HepG2 (cell line): ENCODE measurements around the gene CDR2L. TPM values are rescaled to one million over a fixed set of nuclear protein-coding genes. Genes with fewer than 3 reads are reported as not detected.

ENCODE experiments used
- ATAC-seq: fragments of 200-7000 bp; cut with Tn5 transposase; 3 replicates; pipeline ENCODE4 v1.9.1; 2020; ENCODE audit warnings: mild to moderate bottlenecking, moderate library complexity
- BruUV-seq: library from RNA; stranded (reverse); fragments of 400-500 nt; replicated peaks from 2 replicates; lab custom pipeline; 2021; lab: Mats Ljungman, UMichigan
- CTCF ChIA-PET: fragments of 300-600 bp; formaldehyde crosslinking; extraction: SDS; loops from one replicate; lab custom pipeline; 2021; ENCODE audit warnings: low total read pairs, inconsistent platforms, low intra/inter-chr PET ratio; lab: Yijun Ruan, JAX
- POLR2A ChIA-PET: fragments of 350-600 bp; sonication (Branson Sonifier 250); formaldehyde crosslinking; loops from one replicate; lab custom pipeline; 2020; ENCODE audit warnings: antibody characterized with exemption, inconsistent platforms; lab: Yijun Ruan, JAX
- DNase-seq: peaks from one replicate; pipeline ENCODE4 v3.0.0-alpha.2; 2015; ENCODE audit warnings: low spot score
- FAIRE-seq: peaks from 3 replicates; lab custom pipeline; 2011; peaks lifted over from hg19 to GRCh38; lab: Jason Lieb, UNC
- H2AFZ ChIP-seq: one replicate; pipeline ENCODE4 v1.6.1; 2011; ENCODE audit warnings: low read length, inconsistent platforms
- H3K27ac ChIP-seq: fragments of 300-600 bp; 3 replicates; pipeline ENCODE4 v1.8.0; 2011; ENCODE audit warnings: mixed run types, mild to moderate bottlenecking, mixed read lengths, low read length, inconsistent platforms; ENCODE audit not compliant: insufficient read depth; ENCODE audit errors: extremely low read length
- H3K27me3 ChIP-seq, 2 experiments: fragments of 200-600 bp in 1 of 2; 2 replicates in 1 of 2; 3 replicates in 1 of 2; pipeline versions ENCODE4 v1.6.0 to v1.8.0; 2011; ENCODE audit warnings: low read length in 2 of 2, mild to moderate bottlenecking in 2 of 2, moderate library complexity in 2 of 2, inconsistent platforms in 1 of 2; ENCODE audit not compliant: insufficient read depth in 2 of 2, control insufficient read depth in 1 of 2
- H3K36me3 ChIP-seq, 2 experiments: fragments of 200-600 bp in 1 of 2; replicated peaks in 1 of 2; 2 replicates in 1 of 2; 3 replicates in 1 of 2; pipeline versions ENCODE4 v1.5.1 to v1.8.0; 2011; ENCODE audit warnings: low read length in 2 of 2, inconsistent platforms in 1 of 2; ENCODE audit not compliant: insufficient read depth in 2 of 2, control insufficient read depth in 1 of 2
- H3K4me1 ChIP-seq: 2 replicates; pipeline ENCODE4 v1.5.1; 2012; ENCODE audit warnings: low read length, inconsistent platforms; ENCODE audit not compliant: insufficient read depth
- H3K4me2 ChIP-seq: 2 replicates; pipeline ENCODE4 v1.6.0; 2011; ENCODE audit warnings: low read depth, low read length, inconsistent platforms
- H3K4me3 ChIP-seq, 3 experiments: fragments of 200-600 bp in 1 of 3; sonication (generic), shearing (Covaris generic) in 1 of 3; replicated peaks in 1 of 3; 2 replicates each; pipeline ENCODE4 v1.5.1; 2011 to 2016; ENCODE audit warnings: low read length in 3 of 3, inconsistent platforms in 2 of 3, low read depth in 2 of 3, mild to moderate bottlenecking in 2 of 3, control low read depth in 1 of 3, mixed read lengths in 1 of 3; ENCODE audit not compliant: insufficient read depth in 1 of 3
- H3K79me2 ChIP-seq: one replicate; pipeline ENCODE4 v1.6.1; 2011; ENCODE audit warnings: low read length, inconsistent platforms; ENCODE audit not compliant: insufficient read depth
- H3K9ac ChIP-seq: 2 replicates; pipeline ENCODE4 v1.6.0; 2011; ENCODE audit warnings: mild to moderate bottlenecking, low read depth, low read length, inconsistent platforms; ENCODE audit not compliant: insufficient read depth
- H3K9me3 ChIP-seq: 2 replicates; pipeline ENCODE4 v1.5.1; 2012; ENCODE audit warnings: mild to moderate bottlenecking, low read length
- H4K20me1 ChIP-seq: 2 replicates; pipeline ENCODE4 v1.6.0; 2011; ENCODE audit warnings: inconsistent platforms, mild to moderate bottlenecking, low read length, moderate library complexity; ENCODE audit not compliant: insufficient read depth
- ARID5B ChIP-seq: IDR thresholded peaks from 2 replicates; pipeline ENCODE4 v1.4.0; 2020; ENCODE audit warnings: mild to moderate bottlenecking, missing genetic modification reagents
- ATF2 ChIP-seq: sonication (generic); formaldehyde crosslinking; IDR thresholded peaks from 2 replicates; pipeline ENCODE4 v1.4.0; 2020; ENCODE audit warnings: missing genetic modification reagents
- BORCS8-MEF2B ChIP-seq: sonication (generic); formaldehyde crosslinking; IDR thresholded peaks from 2 replicates; pipeline ENCODE4 v1.8.0; 2022; ENCODE audit warnings: mild to moderate bottlenecking, missing genetic modification reagents
- GTF3A ChIP-seq: sonication (generic); formaldehyde crosslinking; conservative IDR thresholded peaks from 2 replicates; pipeline ENCODE4 v1.4.0; 2020; ENCODE audit warnings: mild to moderate bottlenecking, missing genetic modification reagents
- IKZF4 ChIP-seq: sonication (generic); formaldehyde crosslinking; IDR thresholded peaks from 2 replicates; pipeline ENCODE4 v1.5.1; 2020; ENCODE audit warnings: borderline replicate concordance, mild to moderate bottlenecking, low read depth, missing genetic modification reagents; ENCODE audit errors: not compliant biosample characterization
- NCOA5 ChIP-seq: sonication (generic); formaldehyde crosslinking; IDR thresholded peaks from 2 replicates; pipeline ENCODE4 v1.4.0; 2020; ENCODE audit warnings: missing genetic modification reagents
- ONECUT2 ChIP-seq: sonication (generic); formaldehyde crosslinking; IDR thresholded peaks from 2 replicates; pipeline ENCODE4 v1.4.0; 2020; ENCODE audit warnings: missing genetic modification reagents
- PHB2 ChIP-seq: fragments of 450-650 bp; IDR thresholded peaks from 2 replicates; pipeline ENCODE4 v1.6.1; 2018; ENCODE audit not compliant: partially characterized antibody
- PHF5A ChIP-seq: IDR thresholded peaks from one replicate; pipeline ENCODE4 v1.6.1; 2018; ENCODE audit warnings: low read depth, missing genetic modification reagents; ENCODE audit not compliant: unreplicated experiment
- SMYD3 ChIP-seq: sonication (generic); formaldehyde crosslinking; IDR thresholded peaks from 2 replicates; pipeline ENCODE4 v1.8.1; 2023; ENCODE audit warnings: mild to moderate bottlenecking, missing genetic modification reagents
- ZBTB1 ChIP-seq: sonication (generic); formaldehyde crosslinking; IDR thresholded peaks from 2 replicates; pipeline ENCODE4 v1.4.0; 2020; ENCODE audit warnings: missing genetic modification reagents, borderline replicate concordance
- ZBTB21 ChIP-seq: sonication (generic); formaldehyde crosslinking; IDR thresholded peaks from 2 replicates; pipeline ENCODE4 v1.4.0; 2020; ENCODE audit warnings: missing genetic modification reagents
- ZFP37 ChIP-seq: sonication (generic); formaldehyde crosslinking; IDR thresholded peaks from 2 replicates; pipeline ENCODE4 v1.4.0; 2020; ENCODE audit warnings: missing genetic modification reagents, borderline replicate concordance
- ZNF230 ChIP-seq: sonication (generic); formaldehyde crosslinking; IDR thresholded peaks from 2 replicates; pipeline ENCODE4 v1.4.0; 2020; ENCODE audit warnings: mild to moderate bottlenecking, missing genetic modification reagents
- ZNF253 ChIP-seq: sonication (generic); formaldehyde crosslinking; IDR thresholded peaks from 2 replicates; pipeline ENCODE4 v1.8.0; 2022; ENCODE audit warnings: mild to moderate bottlenecking, missing genetic modification reagents, borderline replicate concordance
- ZNF256 ChIP-seq: sonication (generic); formaldehyde crosslinking; conservative IDR thresholded peaks from 2 replicates; pipeline ENCODE4 v1.4.0; 2020; ENCODE audit warnings: missing genetic modification reagents
- ZNF451 ChIP-seq: sonication (generic); formaldehyde crosslinking; IDR thresholded peaks from 2 replicates; pipeline ENCODE4 v1.5.0; 2020; ENCODE audit warnings: mild to moderate bottlenecking, missing genetic modification reagents
- ZNF562 ChIP-seq: sonication (generic); formaldehyde crosslinking; IDR thresholded peaks from 2 replicates; pipeline ENCODE4 v1.8.0; 2022; ENCODE audit warnings: missing genetic modification reagents, borderline replicate concordance
- ZNF724P ChIP-seq: sonication (generic); formaldehyde crosslinking; IDR thresholded peaks from 2 replicates; pipeline ENCODE4 v1.8.0; 2022; ENCODE audit warnings: missing genetic modification reagents, borderline replicate concordance
- ZSCAN25 ChIP-seq: sonication (generic); formaldehyde crosslinking; IDR thresholded peaks from 2 replicates; pipeline ENCODE4 v1.8.0; 2022; ENCODE audit warnings: mild to moderate bottlenecking, missing genetic modification reagents
- WGBS: methylation state at CpG from one replicate; pipeline ENCODE4 v1.1.6; 2017; ENCODE audit warnings: low lambda C conversion rate; 5-methylcytosine and 5-hydroxymethylcytosine counted together
- in situ Hi-C: cut with HindIII; loops from 2 replicates; pipeline ENCODE4 v1.10.0; 2017; ENCODE audit warnings: low pct_unique_long_range_greater_than_20kb; ENCODE audit not compliant: extremely low pct_ligation_motif_present
- intact Hi-C: fragments of 100-400 bp; cut with micrococcal nuclease; formaldehyde crosslinking; loops from one replicate; pipeline ENCODE4 v1.10.0; 2022; ENCODE audit not compliant: unreplicated experiment
- polyA plus RNA-seq, 8 experiments: library from polyadenylated mRNA; depleted of rRNA in 3 of 8; stranded (reverse) in 7 of 8; unstranded in 1 of 8; fragments of >200 nt; fragmentation: Illumina TruSeq in 4 of 8; extraction: Trizol in 4 of 8; gene quantifications; 2 replicates each; pipeline versions ENCODE4 v1.2.1 to v1.2.3, GENCODE V29; 2011 to 2016; ENCODE audit warnings: low read depth in 4 of 8, missing spikeins in 1 of 8, mixed read lengths in 1 of 8; ENCODE audit not compliant: insufficient read depth in 1 of 8
- total RNA-seq, 5 experiments: library from RNA; depleted of rRNA; stranded (reverse); fragments of >200 nt; fragmentation: Illumina TruSeq; extraction: Trizol; gene quantifications; 2 replicates each; pipeline ENCODE4 v1.2.3, GENCODE V29; 2016; ENCODE audit warnings: low read depth in 1 of 5

Gene CDR2L
- total and polyA plus RNA-seq, 2 of the 13 experiments (the other 11 are each of a cell fraction or from before 2014, with no cell fraction given) = 1.9 to 2.1 TPM

DNA sequence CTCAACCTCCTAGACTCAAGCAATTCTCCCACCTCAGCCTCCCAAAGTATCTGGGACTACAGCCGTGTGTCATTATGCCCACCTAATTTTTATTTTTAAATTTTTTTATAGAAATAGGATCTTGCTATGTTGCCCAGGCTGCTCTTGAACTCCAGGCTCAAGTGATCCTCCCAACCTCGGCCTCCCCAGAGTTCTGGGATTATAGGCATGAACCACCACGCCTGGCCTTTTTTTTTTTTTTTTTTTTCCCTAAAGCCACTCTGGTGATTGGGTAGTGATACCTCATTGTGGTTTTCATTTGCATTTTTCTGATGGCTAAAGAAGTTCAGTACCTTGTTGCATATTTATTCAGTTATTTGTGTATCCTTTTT lies 1.2 kb upstream of the CDR2L start:
- WGBS = 65% methylated on average over 3 of the region's 3 CpGs
- H2AFZ ChIP-seq = no peak overlapping the region
- H3K36me3 ChIP-seq = no peaks in the 10 kb centered on the region
- no peak for FAIRE-seq
- no peaks in the 10 kb centered on the region for H3K79me2 ChIP-seq
- ChIA-PET CTCF (no interaction called here), POLR2A (no interaction called here)
- no peak overlapping the region for H3K9ac ChIP-seq
- H3K27ac ChIP-seq = no peak overlapping the region
- in situ Hi-C loops (no loop called here), intact Hi-C loops (no loop called here)
- H3K4me3 ChIP-seq = no peak overlapping the region
- H3K4me1 ChIP-seq = peaks cover 50% of the 10 kb centered on the region
- no peak overlapping the region for H3K4me2 ChIP-seq
- ATAC-seq = no peak
- no peaks in the 10 kb centered on the region for H3K9me3 ChIP-seq
- BruUV-seq = no TSS peak
- H4K20me1 ChIP-seq = no peaks in the 10 kb centered on the region
- TF ChIP-seq ZNF256 (CRISPR knock-in tag) (no peak), NCOA5 (CRISPR knock-in tag) (no peak), ATF2 (CRISPR knock-in tag) (no peak), ZNF253 (CRISPR knock-in tag) (no peak), ZBTB1 (CRISPR knock-in tag) (no peak), ZSCAN25 (CRISPR knock-in tag) (no peak), PHB2 (no peak), BORCS8-MEF2B (CRISPR knock-in tag) (no peak), ZNF562 (no peak), ZNF724P (no peak), IKZF4 (CRISPR knock-in tag) (no peak), ZFP37 (CRISPR knock-in tag) (no peak), ZNF451 (CRISPR knock-in tag) (no peak), ONECUT2 (CRISPR knock-in tag) (no peak), GTF3A (CRISPR knock-in tag) (no peak), ZBTB21 (CRISPR knock-in tag) (no peak), ZNF230 (CRISPR knock-in tag) (no peak), ARID5B (CRISPR knock-in tag) (no peak), SMYD3 (no peak), PHF5A (CRISPR knock-in tag) (no peak)
- DNase-seq = no peak
- peaks cover 0 to 9% of the 10 kb centered on the region in 2 experiments; a peak in 2 of 5 replicates for H3K27me3 ChIP-seq
